HL-60 (cell line): Measurements from ENCODE around the gene ADAT3.

Experiments used
- DNase-seq, 2 experiments: peaks; one replicate each; pipeline ENCODE4 v3.0.0-alpha.2; 2010 to 2020; ENCODE audit warnings: low read depth in 1 of 2, low spot score in 1 of 2
- H3K27ac ChIP-seq: fragments of 250-450 bp; sonication (Bioruptor Pico); replicated peaks from 2 replicates; pipeline ENCODE4 v1.5.1; 2020; ENCODE audit warnings: mild to moderate bottlenecking, moderate library complexity
- H3K27me3 ChIP-seq: fragments of 250-450 bp; sonication (Bioruptor Pico); 2 replicates; pipeline ENCODE4 v1.5.1; 2021; ENCODE audit warnings: mild to moderate bottlenecking, moderate library complexity; ENCODE audit not compliant: insufficient read depth, poor library complexity, severe bottlenecking
- H3K4me3 ChIP-seq: replicated peaks from 2 replicates; pipeline ENCODE4 v1.5.1; 2011; ENCODE audit warnings: mild to moderate bottlenecking, control low read depth, low read length; ENCODE audit not compliant: insufficient read depth
- GABPA ChIP-seq: IDR thresholded peaks from 2 replicates; pipeline ENCODE4 v1.6.1; 2012; ENCODE audit warnings: low read depth
- POLR2AphosphoS5 ChIP-seq: IDR thresholded peaks from 2 replicates; pipeline ENCODE4 v1.6.1; 2012; ENCODE audit warnings: low read depth
- SPI1 ChIP-seq: IDR thresholded peaks from 2 replicates; pipeline ENCODE4 v1.6.1; 2012; ENCODE audit warnings: low read depth, mild to moderate bottlenecking, borderline replicate concordance
- TF ChIP-seq, protein P1 (sequence below): IDR thresholded peaks from 2 replicates; pipeline ENCODE4 v1.6.1; 2012; ENCODE audit warnings: low read depth; ENCODE audit not compliant: insufficient replicate concordance
- TF ChIP-seq, protein P2 (sequence below): IDR thresholded peaks from one replicate; pipeline ENCODE4 v1.5.1; 2011; ENCODE audit warnings: low read length, control low read depth, inconsistent platforms; ENCODE audit not compliant: insufficient read depth

Gene ADAT3

DNA sequence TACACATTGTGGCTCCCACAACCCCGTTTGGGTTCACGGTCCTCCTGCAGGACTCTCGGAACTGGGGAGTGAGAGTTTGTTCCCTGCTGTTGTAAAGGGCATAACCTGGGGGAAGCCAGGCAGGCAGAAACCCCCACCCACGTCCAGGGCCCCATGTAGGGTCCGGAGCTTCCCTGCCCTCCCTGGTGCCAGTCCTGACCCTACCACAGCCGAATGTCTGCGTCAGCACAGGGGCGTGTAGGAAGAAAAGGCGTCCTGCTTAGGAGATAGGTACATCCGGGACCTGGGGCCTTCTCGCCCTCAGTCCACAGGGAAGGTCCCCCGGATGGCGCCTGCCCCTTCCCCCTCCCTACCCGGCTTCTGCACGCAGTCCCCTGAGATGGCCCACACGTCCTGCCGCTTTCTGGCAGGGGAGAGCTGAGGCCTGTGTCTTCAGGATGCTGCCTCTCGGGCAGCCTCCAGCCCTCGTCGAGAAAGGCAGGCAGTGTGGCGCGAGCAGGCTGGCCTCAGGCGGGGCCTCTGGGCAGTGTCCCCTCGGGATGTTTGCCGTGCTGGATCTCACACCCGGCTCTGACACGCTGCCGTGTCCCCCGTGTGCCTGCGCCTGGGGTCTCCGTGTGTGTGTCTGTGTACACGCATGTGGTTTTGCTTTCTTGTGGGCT, 54.9 kb downstream of the ADAT3 start:
- no peak overlapping the region for H3K4me3 ChIP-seq
- H3K27ac ChIP-seq: no peak overlapping the region

DNA sequence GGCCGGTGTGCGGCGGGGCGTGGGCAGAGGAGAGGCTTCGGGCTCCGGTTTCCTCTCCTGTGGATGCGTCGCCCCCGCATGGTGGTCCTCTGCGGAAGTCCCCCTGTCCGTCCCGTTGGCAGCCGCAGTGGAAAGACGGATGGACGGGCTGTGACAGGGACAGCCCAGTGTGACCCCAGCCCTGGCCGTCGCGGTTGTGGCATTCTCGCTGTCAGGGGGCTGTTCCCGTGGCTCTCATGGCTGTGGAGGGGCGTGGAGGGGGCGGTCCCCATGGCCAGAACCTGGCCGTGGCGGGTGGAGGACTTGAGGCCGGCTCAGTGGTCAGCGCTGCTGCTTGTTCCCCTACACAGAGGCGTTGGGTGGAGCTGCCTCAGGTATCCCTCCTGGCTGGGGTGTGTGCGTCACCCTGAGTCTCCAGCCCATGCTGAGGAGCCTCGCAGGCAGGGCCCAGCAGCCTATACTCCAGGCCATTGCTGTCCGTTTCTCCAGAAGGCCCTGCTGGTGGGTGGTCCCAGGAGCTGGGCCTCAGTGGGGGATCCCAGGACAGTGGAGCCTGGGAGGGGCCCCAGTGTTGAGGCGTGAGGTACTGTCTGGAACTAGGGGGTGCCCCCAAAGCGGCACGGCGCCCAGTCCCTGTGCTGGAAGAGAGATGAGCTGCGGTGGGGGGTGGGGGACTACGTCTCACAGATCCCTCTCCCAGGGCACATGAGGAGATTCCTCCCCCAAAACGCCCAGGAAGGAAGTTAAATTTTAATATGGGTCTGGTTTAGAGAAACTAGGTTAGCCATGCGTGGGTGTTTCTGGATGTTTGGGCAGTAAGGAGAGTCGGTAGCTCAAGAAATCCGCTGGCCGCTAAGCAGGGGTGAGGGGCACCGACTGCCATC, 56.0 kb downstream of the ADAT3 start:
- H3K27ac ChIP-seq: no peak overlapping the region
- no peaks in the 10 kb centered on the region for H3K27me3 ChIP-seq
- no peak for DNase-seq
- H3K4me3 ChIP-seq: no peak overlapping the region
- TF ChIP-seq, protein P1, sequence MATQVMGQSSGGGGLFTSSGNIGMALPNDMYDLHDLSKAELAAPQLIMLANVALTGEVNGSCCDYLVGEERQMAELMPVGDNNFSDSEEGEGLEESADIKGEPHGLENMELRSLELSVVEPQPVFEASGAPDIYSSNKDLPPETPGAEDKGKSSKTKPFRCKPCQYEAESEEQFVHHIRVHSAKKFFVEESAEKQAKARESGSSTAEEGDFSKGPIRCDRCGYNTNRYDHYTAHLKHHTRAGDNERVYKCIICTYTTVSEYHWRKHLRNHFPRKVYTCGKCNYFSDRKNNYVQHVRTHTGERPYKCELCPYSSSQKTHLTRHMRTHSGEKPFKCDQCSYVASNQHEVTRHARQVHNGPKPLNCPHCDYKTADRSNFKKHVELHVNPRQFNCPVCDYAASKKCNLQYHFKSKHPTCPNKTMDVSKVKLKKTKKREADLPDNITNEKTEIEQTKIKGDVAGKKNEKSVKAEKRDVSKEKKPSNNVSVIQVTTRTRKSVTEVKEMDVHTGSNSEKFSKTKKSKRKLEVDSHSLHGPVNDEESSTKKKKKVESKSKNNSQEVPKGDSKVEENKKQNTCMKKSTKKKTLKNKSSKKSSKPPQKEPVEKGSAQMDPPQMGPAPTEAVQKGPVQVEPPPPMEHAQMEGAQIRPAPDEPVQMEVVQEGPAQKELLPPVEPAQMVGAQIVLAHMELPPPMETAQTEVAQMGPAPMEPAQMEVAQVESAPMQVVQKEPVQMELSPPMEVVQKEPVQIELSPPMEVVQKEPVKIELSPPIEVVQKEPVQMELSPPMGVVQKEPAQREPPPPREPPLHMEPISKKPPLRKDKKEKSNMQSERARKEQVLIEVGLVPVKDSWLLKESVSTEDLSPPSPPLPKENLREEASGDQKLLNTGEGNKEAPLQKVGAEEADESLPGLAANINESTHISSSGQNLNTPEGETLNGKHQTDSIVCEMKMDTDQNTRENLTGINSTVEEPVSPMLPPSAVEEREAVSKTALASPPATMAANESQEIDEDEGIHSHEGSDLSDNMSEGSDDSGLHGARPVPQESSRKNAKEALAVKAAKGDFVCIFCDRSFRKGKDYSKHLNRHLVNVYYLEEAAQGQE: no peak
- TF ChIP-seq, protein P2, sequence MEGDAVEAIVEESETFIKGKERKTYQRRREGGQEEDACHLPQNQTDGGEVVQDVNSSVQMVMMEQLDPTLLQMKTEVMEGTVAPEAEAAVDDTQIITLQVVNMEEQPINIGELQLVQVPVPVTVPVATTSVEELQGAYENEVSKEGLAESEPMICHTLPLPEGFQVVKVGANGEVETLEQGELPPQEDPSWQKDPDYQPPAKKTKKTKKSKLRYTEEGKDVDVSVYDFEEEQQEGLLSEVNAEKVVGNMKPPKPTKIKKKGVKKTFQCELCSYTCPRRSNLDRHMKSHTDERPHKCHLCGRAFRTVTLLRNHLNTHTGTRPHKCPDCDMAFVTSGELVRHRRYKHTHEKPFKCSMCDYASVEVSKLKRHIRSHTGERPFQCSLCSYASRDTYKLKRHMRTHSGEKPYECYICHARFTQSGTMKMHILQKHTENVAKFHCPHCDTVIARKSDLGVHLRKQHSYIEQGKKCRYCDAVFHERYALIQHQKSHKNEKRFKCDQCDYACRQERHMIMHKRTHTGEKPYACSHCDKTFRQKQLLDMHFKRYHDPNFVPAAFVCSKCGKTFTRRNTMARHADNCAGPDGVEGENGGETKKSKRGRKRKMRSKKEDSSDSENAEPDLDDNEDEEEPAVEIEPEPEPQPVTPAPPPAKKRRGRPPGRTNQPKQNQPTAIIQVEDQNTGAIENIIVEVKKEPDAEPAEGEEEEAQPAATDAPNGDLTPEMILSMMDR: no peak
- TF ChIP-seq GABPA: no peak
- TF ChIP-seq SPI1: no peak
- no peak for TF ChIP-seq POLR2AphosphoS5

More for the DNA sequence above, 54.9 kb downstream of the ADAT3 start:
- DNase-seq: no peak
- no peaks in the 10 kb centered on the region for H3K27me3 ChIP-seq
- TF ChIP-seq SPI1: no peak
- TF ChIP-seq POLR2AphosphoS5: no peak
- no peak for TF ChIP-seq GABPA

DNA sequence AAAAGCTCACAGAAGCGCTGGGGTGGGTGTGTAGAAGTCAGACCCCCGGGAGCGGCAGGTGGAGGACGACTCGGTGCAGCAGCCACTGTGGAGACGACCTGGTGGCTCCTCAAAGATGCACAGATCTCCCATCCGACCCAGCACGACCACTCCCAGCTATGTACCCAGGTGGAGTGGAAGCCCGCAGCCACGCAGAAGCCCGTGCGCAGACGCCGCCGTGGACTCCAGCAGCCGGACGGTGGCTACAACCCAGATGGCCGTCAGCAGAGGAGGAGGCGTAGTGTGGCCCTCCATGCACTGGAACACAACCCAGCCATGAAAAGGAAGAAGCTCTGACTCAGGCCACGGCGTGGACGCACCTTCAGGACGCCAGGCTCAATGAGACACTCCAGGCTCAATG, 57.5 kb downstream of the ADAT3 start:
- no peak for DNase-seq
- H3K27ac ChIP-seq: no peak overlapping the region
- no peak overlapping the region for H3K4me3 ChIP-seq
- TF ChIP-seq POLR2AphosphoS5 (no peak), SPI1 (no peak), GABPA (no peak)
- TF ChIP-seq, protein P1: no peak
- TF ChIP-seq, protein P2: no peak
- H3K27me3 ChIP-seq: no peaks in the 10 kb centered on the region
